Hippocampal formation (tissue), 2 donors: ENCODE data around the gene CEP95.
"Not testable (repeated sequence)": the region's sequence is repeated elsewhere in the genome, so short reads cannot be mapped to it uniquely, and the experiment has no call there.

Source experiments
- DNase-seq, 2 donors: peaks; one replicate each; lab custom pipeline; 2025; lab: John Stamatoyannopoulos, UW

The CEP95 gene

DNA sequence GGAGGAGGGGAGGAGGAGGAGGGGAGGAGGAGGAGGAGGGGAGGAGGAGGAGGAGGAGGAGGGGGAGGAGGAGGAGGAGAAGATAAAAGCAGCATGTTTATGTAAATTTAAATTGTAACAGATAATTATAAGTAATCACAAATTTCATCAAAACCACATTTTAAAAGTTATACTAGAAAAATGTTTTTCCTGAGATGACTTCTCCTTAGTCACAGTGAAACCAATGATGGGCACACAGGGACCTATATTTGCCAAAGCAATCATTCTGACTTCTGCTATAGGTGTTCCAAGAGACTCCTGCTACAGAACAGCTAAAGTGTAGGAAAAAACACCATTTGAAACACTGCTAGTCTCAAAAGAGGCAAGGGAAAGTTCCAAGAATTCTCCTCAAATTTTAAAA, 66.4 kb downstream of the CEP95 start:
- DNase-seq, result no peak

DNA sequence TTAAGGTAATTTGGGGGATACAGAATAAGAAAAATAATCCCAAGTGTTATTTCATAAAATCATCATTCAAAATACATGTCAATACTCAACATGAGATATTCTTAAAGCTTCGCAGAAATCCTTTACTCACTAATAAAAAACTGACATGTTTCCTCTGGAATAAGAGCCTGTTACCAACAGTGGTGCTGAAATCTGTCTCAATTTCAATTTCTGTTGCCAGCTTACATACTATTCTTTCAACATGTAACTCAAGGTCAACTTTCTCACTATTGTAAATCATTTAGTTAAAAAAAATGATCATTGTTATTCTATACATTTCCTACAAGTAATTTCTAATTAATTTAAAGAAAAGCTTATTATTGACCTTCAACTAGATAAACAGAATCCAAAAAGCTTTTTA, 67.9 kb downstream of the CEP95 start:
- DNase-seq, result no peak

DNA sequence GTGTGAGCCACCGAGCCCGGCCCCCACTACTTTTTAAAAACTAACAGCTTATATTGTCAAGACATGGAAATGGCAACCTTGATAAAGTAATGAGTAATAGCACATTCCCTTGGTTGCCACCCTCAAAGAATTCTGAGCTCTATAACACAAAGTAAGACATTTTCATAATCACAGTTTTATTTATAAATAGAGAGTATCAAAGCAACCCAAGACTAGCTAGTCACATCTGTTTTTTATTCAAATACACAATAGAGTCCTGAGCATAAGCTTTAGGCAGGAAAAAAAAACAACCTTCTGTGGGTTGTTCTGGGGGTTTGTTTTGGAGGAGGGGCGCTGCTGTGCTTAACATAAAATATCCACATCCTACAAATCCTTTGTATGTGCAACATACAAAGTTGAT, 68.7 kb downstream of the CEP95 start:
- no peak for DNase-seq

DNA sequence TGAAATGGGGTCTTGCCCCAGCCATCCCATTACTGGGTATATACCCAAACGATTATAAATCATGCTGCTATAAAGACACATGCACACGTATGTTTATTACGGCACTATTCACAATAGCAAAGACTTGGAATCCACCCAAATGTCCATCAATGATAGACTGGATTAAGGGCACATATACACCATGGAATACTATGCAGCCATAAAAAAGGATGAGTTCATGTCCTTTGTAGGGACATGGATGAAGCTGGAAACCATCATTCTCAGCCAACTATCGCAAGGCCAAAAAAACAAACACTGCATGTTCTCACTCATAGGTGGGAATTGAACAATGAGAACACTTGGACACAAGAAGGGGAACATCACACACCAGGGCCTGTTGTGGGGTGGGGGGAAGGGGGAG, 70.2 kb downstream of the CEP95 start:
- not testable (repeated sequence) for DNase-seq

DNA sequence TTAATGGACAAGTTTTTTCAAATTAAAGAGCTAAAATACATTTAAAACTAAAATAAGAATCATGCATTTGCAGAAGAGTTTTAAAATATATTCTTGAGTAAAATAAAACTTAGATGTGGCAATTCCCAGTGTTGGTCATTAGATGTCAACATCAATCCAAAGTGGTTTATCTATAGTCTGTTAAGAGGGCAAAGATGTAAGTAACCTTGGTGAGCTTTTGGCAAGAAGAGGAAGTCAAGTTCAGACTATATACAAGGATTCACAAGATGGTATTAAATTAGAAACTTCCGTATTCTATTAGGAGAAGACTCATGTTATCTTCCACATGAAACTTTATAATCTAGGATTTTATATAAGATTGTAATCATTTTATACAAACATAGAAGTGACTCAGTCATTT, 73.1 kb downstream of the CEP95 start:
- DNase-seq, result no peak

DNA sequence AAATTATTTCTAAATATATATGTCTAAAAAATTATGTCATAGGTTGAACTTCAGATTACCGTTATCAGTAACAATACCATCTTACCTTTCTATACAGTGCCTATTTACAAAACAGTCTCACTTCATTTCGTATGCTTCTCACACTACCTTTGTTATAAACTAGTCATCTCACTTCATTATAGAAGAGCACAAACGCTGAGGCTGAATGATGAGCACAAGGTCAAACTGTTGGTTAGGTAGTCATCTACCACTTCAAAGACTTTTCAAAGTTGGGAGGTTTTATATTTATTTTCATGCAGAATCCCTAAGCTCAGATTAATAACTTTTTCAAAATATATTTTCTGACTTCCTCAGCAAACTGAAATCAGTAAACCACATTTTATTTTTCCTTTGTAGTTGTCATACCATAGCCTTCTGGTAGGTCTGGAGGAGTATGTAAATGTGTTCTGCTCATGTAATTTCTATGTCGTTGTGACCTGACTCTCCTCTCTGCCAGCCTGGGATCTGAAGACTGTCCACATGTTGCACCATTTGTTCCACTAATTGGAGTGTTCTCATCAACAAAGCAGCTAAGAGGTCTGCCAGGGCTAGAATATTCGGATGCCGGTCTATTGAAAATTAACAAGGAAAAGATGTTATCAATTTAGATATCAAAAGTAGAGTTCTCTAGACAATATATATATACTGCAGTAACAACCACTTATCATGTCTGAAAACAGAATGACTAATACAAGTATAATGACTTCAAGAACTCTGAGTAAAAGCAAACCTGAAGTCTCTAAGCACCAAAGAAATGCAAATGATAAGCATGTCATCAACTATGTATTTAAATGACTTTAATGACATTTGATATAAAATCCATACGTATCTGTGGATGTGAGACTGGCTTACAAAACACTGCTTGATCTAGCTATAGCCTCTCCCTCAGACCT, 73.9 kb downstream of the CEP95 start:
- DNase-seq, result no peak

DNA sequence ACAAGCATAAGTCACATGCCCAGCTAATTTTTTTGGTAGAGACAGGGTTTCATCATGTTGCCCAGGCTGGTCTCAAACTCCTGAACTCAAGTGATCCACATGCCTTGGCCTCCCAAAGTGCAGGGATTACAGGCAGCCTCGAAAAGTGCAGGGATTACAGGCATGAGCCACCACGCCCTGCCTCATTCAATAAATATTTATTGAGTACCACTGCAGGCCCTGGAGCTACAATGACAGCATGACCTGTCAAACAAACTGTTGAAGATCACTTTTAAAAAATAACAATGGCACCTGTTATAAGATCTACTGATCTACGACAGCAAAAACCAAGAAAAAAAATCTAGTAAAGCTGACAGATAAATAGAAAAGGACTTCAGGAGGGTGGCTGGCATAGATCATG, 76.3 kb downstream of the CEP95 start:
- DNase-seq, result no peak

DNA sequence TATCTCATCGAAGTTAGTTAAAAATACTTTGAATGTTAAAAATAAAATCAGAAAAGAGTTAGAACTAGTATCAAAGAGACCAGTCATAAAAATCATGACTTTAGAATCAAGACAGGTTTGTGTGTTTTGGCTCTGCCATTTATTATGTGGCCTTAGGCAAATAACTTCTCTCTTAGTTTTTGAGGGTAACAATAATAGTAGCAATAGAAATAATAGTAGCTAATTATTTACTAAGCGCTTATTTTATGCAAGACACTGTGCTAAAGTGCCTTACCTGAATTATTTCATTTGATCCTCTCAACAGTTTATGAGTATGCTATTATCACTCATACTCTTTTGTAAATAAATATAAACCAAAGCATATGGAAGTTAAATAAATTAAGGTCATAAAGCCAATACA, 78.4 kb downstream of the CEP95 start:
- DNase-seq, result no peak
